GM12891 (cell line): ENCODE data around the gene SPATA20.

ENCODE experiments used
- DNase-seq: peaks from one replicate; pipeline ENCODE4 v3.0.0; 2011; ENCODE audit warnings: low spot score; ENCODE audit not compliant: insufficient read length
- FAIRE-seq: peaks from 2 replicates; lab custom pipeline; 2011; peaks lifted over from hg19 to GRCh38; lab: Jason Lieb, UNC
- PAX5 ChIP-seq: IDR thresholded peaks from 2 replicates; pipeline ENCODE4 v1.6.1; 2011; ENCODE audit warnings: low read length, moderate library complexity, mild to moderate bottlenecking; ENCODE audit not compliant: insufficient read depth, severe bottlenecking
- POLR2A ChIP-seq: IDR thresholded peaks from 2 replicates; pipeline ENCODE4 v1.6.1; 2011; ENCODE audit warnings: low read depth, low read length, control low read depth
- POLR2AphosphoS5 ChIP-seq: IDR thresholded peaks from 2 replicates; pipeline ENCODE4 v1.6.1; 2011; ENCODE audit warnings: low read depth, low read length, control low read depth
- POU2F2 ChIP-seq: IDR thresholded peaks from 2 replicates; pipeline ENCODE4 v1.6.1; 2011; ENCODE audit warnings: low read depth, mild to moderate bottlenecking, control low read depth, low read length, moderate library complexity
- SPI1 ChIP-seq: IDR thresholded peaks from 2 replicates; pipeline ENCODE4 v1.6.1; 2011; ENCODE audit warnings: low read depth, low read length, control low read depth
- TAF1 ChIP-seq: IDR thresholded peaks from 2 replicates; pipeline ENCODE4 v1.6.1; 2011; ENCODE audit warnings: low read depth, low read length, control low read depth

Gene SPATA20

GRCh38 chr17:50532452-50533024, 14.4 kb upstream of the SPATA20 start, which contains the start of gene EPN3:
Gene EPN3 (plus strand): TSS chr17:50532735. CDS start chr17:50536557, 3,822 bp downstream.
- TF ChIP-seq SPI1: no peak
- TF ChIP-seq TAF1: no peak
- no peak for TF ChIP-seq POU2F2
- TF ChIP-seq POLR2A: no peak
- TF ChIP-seq PAX5: no peak
- TF ChIP-seq POLR2AphosphoS5: no peak
- DNase-seq (no peak), FAIRE-seq (peak; percentile 9)

- no peak for FAIRE-seq
- TF ChIP-seq TAF1 (no peak), PAX5 (no peak), SPI1 (no peak), POLR2A (no peak), POLR2AphosphoS5 (no peak), POU2F2 (no peak)
- DNase-seq: no peak
Measured at GRCh38 chr17:50533185-50533584, 13.8 kb upstream of the SPATA20 start.

GRCh38 chr17:50533720-50534148, 13.2 kb upstream of the SPATA20 start:
- DNase-seq (no peak), FAIRE-seq (no peak)
- TF ChIP-seq POLR2A (no peak), SPI1 (no peak), POU2F2 (no peak), TAF1 (no peak), POLR2AphosphoS5 (no peak), PAX5 (no peak)

GRCh38 chr17:50534222-50534978, 12.6 kb upstream of the SPATA20 start:
- TF ChIP-seq PAX5 (no peak), POU2F2 (no peak), POLR2AphosphoS5 (no peak), POLR2A (no peak), TAF1 (no peak), SPI1 (no peak)
- DNase-seq (no peak), FAIRE-seq (no peak)

GRCh38 chr17:50534979-50535326, 12.0 kb upstream of the SPATA20 start:
- TF ChIP-seq POLR2A (no peak), SPI1 (no peak), TAF1 (no peak), POLR2AphosphoS5 (no peak)
- FAIRE-seq (no peak), DNase-seq (no peak)

GRCh38 chr17:50535407-50535806, 11.6 kb upstream of the SPATA20 start:
- no peak for TF ChIP-seq POLR2AphosphoS5
- TF ChIP-seq SPI1: no peak
- no peak for TF ChIP-seq POU2F2
- no peak for TF ChIP-seq TAF1
- TF ChIP-seq POLR2A: no peak
- no peak for TF ChIP-seq PAX5
- FAIRE-seq: no peak
- no peak for DNase-seq

- TF ChIP-seq POLR2A: no peak
- no peak for TF ChIP-seq TAF1
- no peak for TF ChIP-seq SPI1
- FAIRE-seq: no peak
- no peak for DNase-seq
Measured at GRCh38 chr17:50536683-50537646, 10.0 kb upstream of the SPATA20 start.

- DNase-seq (no peak), FAIRE-seq (no peak)
- TF ChIP-seq TAF1 (no peak), SPI1 (no peak), PAX5 (no peak), POLR2AphosphoS5 (no peak), POLR2A (no peak), POU2F2 (no peak)
Measured at GRCh38 chr17:50537721-50538548, 9.0 kb upstream of the SPATA20 start.
